IMR-90 (cell line): ENCODE data around the gene MAPK1. TPM values are rescaled to one million over a fixed set of nuclear protein-coding genes. Genes with fewer than 3 reads are reported as not detected.

Experiments used
- ATAC-seq: fragments of 200-7000 bp; cut with Tn5 transposase; 2 replicates; pipeline ENCODE4 v1.9.1; 2020; ENCODE audit warnings: low read depth, mild to moderate bottlenecking, moderate library complexity
- BruUV-seq: library from RNA; stranded (reverse); fragments of 400-500 nt; replicated peaks from 2 replicates; lab custom pipeline; 2021; lab: Mats Ljungman, UMichigan
- CTCF ChIA-PET: fragments of 300-600 bp; formaldehyde crosslinking; extraction: SDS; loops from one replicate; lab custom pipeline; 2021; ENCODE audit warnings: antibody characterized with exemption; lab: Yijun Ruan, JAX
- POLR2A ChIA-PET: fragments of 300-600 bp; sonication (Branson Sonifier 250); formaldehyde crosslinking; loops from one replicate; lab custom pipeline; 2022; ENCODE audit warnings: antibody characterized with exemption; ENCODE audit not compliant: unreplicated experiment; lab: Charles Lee
- DNase-seq: peaks from one replicate; pipeline ENCODE4 v3.0.0; 2013
- H2AFZ ChIP-seq: replicated peaks from 2 replicates; pipeline ENCODE3; 2013; ENCODE audit warnings: low read length, mild to moderate bottlenecking; ENCODE audit not compliant: poor library complexity
- H2AK5ac ChIP-seq: 2 replicates; pipeline ENCODE4 v1.6.1; 2013; ENCODE audit warnings: low read depth, low read length, inconsistent platforms
- H2AK9ac ChIP-seq: replicated peaks from 2 replicates; pipeline ENCODE3; 2013; ENCODE audit warnings: mild to moderate bottlenecking, low read depth, low read length, moderate library complexity; ENCODE audit not compliant: poor library complexity
- H2BK120ac ChIP-seq: 2 replicates; pipeline ENCODE4 v1.6.1; 2013; ENCODE audit warnings: low read depth, low read length, inconsistent platforms
- H2BK15ac ChIP-seq: 3 replicates; pipeline ENCODE4 v1.6.1; 2013; ENCODE audit warnings: low read depth, low read length, inconsistent platforms
- H2BK20ac ChIP-seq: 2 replicates; pipeline ENCODE4 v1.6.1; 2013; ENCODE audit warnings: low read depth, mild to moderate bottlenecking, inconsistent platforms, low read length, moderate library complexity
- H2BK5ac ChIP-seq: 2 replicates; pipeline ENCODE4 v1.6.1; 2013; ENCODE audit warnings: mild to moderate bottlenecking, low read depth, low read length, inconsistent platforms; ENCODE audit not compliant: poor library complexity, severe bottlenecking
- H3K14ac ChIP-seq: replicated peaks from 2 replicates; pipeline ENCODE4 v1.6.1; 2013; ENCODE audit warnings: low read depth, low read length, inconsistent platforms
- H3K18ac ChIP-seq: 2 replicates; pipeline ENCODE4 v1.6.1; 2013; ENCODE audit warnings: low read depth, low read length, control low read depth
- H3K23ac ChIP-seq: 2 replicates; pipeline ENCODE4 v1.6.1; 2013; ENCODE audit warnings: low read depth, low read length, inconsistent platforms
- H3K27ac ChIP-seq: 2 replicates; pipeline ENCODE4 v1.5.1; 2013; ENCODE audit warnings: mild to moderate bottlenecking, control low read depth, low read length; ENCODE audit not compliant: insufficient read depth
- H3K27me3 ChIP-seq: 2 replicates; pipeline ENCODE4 v1.6.1; 2013; ENCODE audit warnings: low read length; ENCODE audit not compliant: control insufficient read depth, insufficient read depth
- H3K36me3 ChIP-seq: 2 replicates; pipeline ENCODE4 v1.6.1; 2013; ENCODE audit warnings: low read length, mixed read lengths; ENCODE audit not compliant: control insufficient read depth, insufficient read depth
- H3K4ac ChIP-seq: 2 replicates; pipeline ENCODE4 v1.6.1; 2013; ENCODE audit warnings: low read depth, low read length, inconsistent platforms
- H3K4me1 ChIP-seq: 2 replicates; pipeline ENCODE4 v1.6.1; 2013; ENCODE audit warnings: low read length, mixed read lengths; ENCODE audit not compliant: control insufficient read depth, insufficient read depth
- H3K4me2 ChIP-seq: 2 replicates; pipeline ENCODE4 v1.6.1; 2013; ENCODE audit warnings: low read depth, mild to moderate bottlenecking, control low read depth, low read length, moderate library complexity
- H3K4me3 ChIP-seq: 2 replicates; pipeline ENCODE4 v1.5.1; 2013; ENCODE audit warnings: low read depth, mild to moderate bottlenecking, control low read depth, low read length, moderate library complexity; ENCODE audit not compliant: insufficient read depth
- H3K56ac ChIP-seq: 2 replicates; pipeline ENCODE4 v1.6.1; 2013; ENCODE audit warnings: low read length, inconsistent platforms; ENCODE audit not compliant: insufficient read depth; ENCODE audit errors: extremely low read depth
- H3K79me1 ChIP-seq, 2 experiments: 2 replicates each; pipeline ENCODE4 v1.6.1; 2013; ENCODE audit warnings: low read length in 2 of 2, inconsistent platforms in 1 of 2, low read depth in 1 of 2
- H3K9ac ChIP-seq: 2 replicates; pipeline ENCODE4 v1.6.1; 2013; ENCODE audit warnings: low read depth, low read length, control low read depth
- H3K9me1 ChIP-seq: 2 replicates; pipeline ENCODE4 v1.6.1; 2013; ENCODE audit warnings: low read length, inconsistent platforms; ENCODE audit not compliant: insufficient read depth
- H3K9me3 ChIP-seq: 2 replicates; pipeline ENCODE4 v1.6.1; 2013; ENCODE audit warnings: low read length; ENCODE audit not compliant: control insufficient read depth, insufficient read depth
- H4K20me1 ChIP-seq: 2 replicates; pipeline ENCODE4 v1.6.1; 2013; ENCODE audit warnings: low read length, inconsistent platforms; ENCODE audit not compliant: insufficient read depth
- H4K5ac ChIP-seq: 2 replicates; pipeline ENCODE4 v1.6.1; 2013; ENCODE audit warnings: mild to moderate bottlenecking, low read depth, low read length, control low read depth
- H4K8ac ChIP-seq, 2 experiments: 2 replicates each; pipeline ENCODE4 v1.6.1; 2013; ENCODE audit warnings: low read depth in 2 of 2, low read length in 2 of 2, control low read depth in 1 of 2, inconsistent platforms in 1 of 2
- H4K91ac ChIP-seq: 2 replicates; pipeline ENCODE4 v1.6.1; 2013; ENCODE audit warnings: low read depth, low read length, inconsistent platforms; ENCODE audit not compliant: insufficient read depth
- BHLHE40 ChIP-seq: fragments of 150-350 bp; IDR thresholded peaks from 2 replicates; pipeline ENCODE4 v1.6.1; 2016; ENCODE audit warnings: mild to moderate bottlenecking, low read depth, low read length
- CEBPB ChIP-seq: IDR thresholded peaks from 2 replicates; pipeline ENCODE4 v1.6.1; 2012; ENCODE audit warnings: low read depth, low read length, improper control_type of control experiment
- FOS ChIP-seq: fragments of 150-350 bp; IDR thresholded peaks from 2 replicates; pipeline ENCODE4 v1.6.1; 2016; ENCODE audit warnings: low read depth, low read length
- MAFK ChIP-seq: IDR thresholded peaks from 2 replicates; pipeline ENCODE4 v1.6.1; 2012; ENCODE audit warnings: low read depth, low read length, improper control_type of control experiment
- MAZ ChIP-seq: IDR thresholded peaks from 2 replicates; pipeline ENCODE4 v1.6.1; 2012; ENCODE audit warnings: low read depth, mild to moderate bottlenecking, low read length, improper control_type of control experiment, moderate library complexity, borderline replicate concordance
- RAD21 ChIP-seq: IDR thresholded peaks from 2 replicates; pipeline ENCODE4 v1.6.1; 2012; ENCODE audit warnings: low read length, improper control_type of control experiment
- SMC3 ChIP-seq: fragments of 150-350 bp; IDR thresholded peaks from 2 replicates; pipeline ENCODE4 v1.6.1; 2016; ENCODE audit warnings: low read depth, mild to moderate bottlenecking, antibody characterized with exemption, low read length, moderate library complexity
- USF2 ChIP-seq: fragments of 150-350 bp; IDR thresholded peaks from 2 replicates; pipeline ENCODE4 v1.6.1; 2017; ENCODE audit warnings: mild to moderate bottlenecking, antibody characterized with exemption, low read length, low read depth
- WGBS, 2 experiments: methylation state at CpG; one replicate each; pipeline versions ENCODE4 v1.1.5 to v1.1.7; 2013; ENCODE audit warnings: missing lambda C conversion rate in 2 of 2; ENCODE audit not compliant: insufficient read length in 1 of 2; ENCODE audit errors: extremely low coverage in 2 of 2; 5-methylcytosine and 5-hydroxymethylcytosine counted together
- dilution Hi-C: fragments of 300-500 bp; cut with HindIII; formaldehyde crosslinking; loops from one replicate; pipeline ENCODE4 v1.14.3; 2018; ENCODE audit warnings: low sequenced_read_pairs; ENCODE audit not compliant: unreplicated experiment
- in situ Hi-C: fragments of 300-500 bp; cut with MboI; formaldehyde crosslinking; loops from 3 replicates; pipeline ENCODE4 v1.14.3; 2019; ENCODE audit warnings: low sequenced_read_pairs, inconsistent platforms, mixed read lengths
- intact Hi-C: fragments of 100-400 bp; cut with micrococcal nuclease; formaldehyde crosslinking; loops from 2 replicates; pipeline ENCODE4 v1.10.0; 2022
- polyA plus RNA-seq, 3 experiments: library from polyadenylated mRNA; depleted of rRNA; stranded (reverse); fragments of >200 nt; gene quantifications; 2 replicates each; pipeline ENCODE4 v1.2.3, GENCODE V29; 2012; ENCODE audit warnings: low replicate concordance in 1 of 3
- total RNA-seq: library from RNA; depleted of rRNA; stranded (reverse); fragments of >200 nt; gene quantifications from 2 replicates; pipeline ENCODE4 v1.2.3, GENCODE V29; 2012
- TF ChIP-seq, protein P1 (sequence below): conservative IDR thresholded peaks from 2 replicates; pipeline ENCODE4 v1.5.1; 2012; ENCODE audit warnings: mild to moderate bottlenecking, low read depth, low read length, improper control_type of control experiment

Gene MAPK1
- total and polyA plus RNA-seq, 2 of the 4 experiments (the other 2 are of a cell fraction) = 41.0 to 51.3 TPM

DNA sequence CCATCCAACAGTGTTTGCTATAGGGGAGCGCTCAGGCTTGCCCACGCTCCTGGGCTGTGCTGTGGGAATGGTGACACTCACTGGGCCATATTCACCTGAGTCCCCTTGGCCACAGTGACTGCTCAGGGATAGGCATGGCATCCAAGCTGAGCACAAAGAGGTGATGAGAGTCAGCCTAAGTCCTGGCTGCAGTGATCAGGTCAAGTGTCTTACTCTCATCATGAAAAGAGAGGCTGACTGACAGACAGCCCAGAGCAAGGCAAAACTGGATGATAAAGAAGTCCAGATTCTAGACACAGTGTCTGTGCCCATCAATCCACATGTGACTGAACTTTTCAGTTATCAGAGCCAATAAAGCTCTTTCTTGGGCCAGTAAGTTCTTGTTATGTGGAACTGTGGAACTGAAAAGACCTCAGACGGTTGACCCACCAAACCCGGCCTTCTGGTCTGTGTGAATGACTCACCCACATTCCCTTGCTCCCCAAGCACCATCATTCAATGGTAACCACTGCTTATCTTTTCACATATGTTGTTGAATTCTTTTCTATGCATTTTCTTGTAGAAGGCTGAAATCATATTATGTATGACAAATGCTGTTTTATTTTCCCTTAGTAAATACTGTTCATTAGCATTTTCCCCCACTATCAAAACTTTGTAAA, 88.6 kb downstream of the MAPK1 start:
- peaks cover 27% of the 10 kb centered on the region for H3K9me1 ChIP-seq
- H4K20me1 ChIP-seq = peaks cover 28% of the 10 kb centered on the region
- peak overlapping the region; percentile 26; the same call in 1 of the 2 replicates for H3K27ac ChIP-seq
- CTCF ChIA-PET = no interaction called here
- peak overlapping the region; percentile 9; the same call in 1 of the 2 replicates for H3K4me2 ChIP-seq
- intact Hi-C loops = loop anchor here (1.0 kb wide), 1 partner anchor 159 kb away; no protein-coding TSS in a partner anchor
- H2AK9ac ChIP-seq = peak overlapping the region; percentile 31
- H2AFZ ChIP-seq = no peak overlapping the region
- H3K18ac ChIP-seq = peak overlapping the region; percentile 83
- H2BK120ac ChIP-seq = no peak overlapping the region; the same call in 1 of the 2 replicates
- H3K27me3 ChIP-seq = no peaks in the 10 kb centered on the region
- H3K4ac ChIP-seq = peak overlapping the region; percentile 78
- TF ChIP-seq SMC3 (no peak), MAZ (0 out of 2 replicates have a peak, but pooled peaks have one; percentile 21), USF2 (no peak), FOS (peak; percentile 88), CEBPB (no peak), BHLHE40 (no peak), MAFK (no peak), RAD21 (peak; percentile 30; the same call in 1 of the 2 replicates)
- TF ChIP-seq, protein P1, sequence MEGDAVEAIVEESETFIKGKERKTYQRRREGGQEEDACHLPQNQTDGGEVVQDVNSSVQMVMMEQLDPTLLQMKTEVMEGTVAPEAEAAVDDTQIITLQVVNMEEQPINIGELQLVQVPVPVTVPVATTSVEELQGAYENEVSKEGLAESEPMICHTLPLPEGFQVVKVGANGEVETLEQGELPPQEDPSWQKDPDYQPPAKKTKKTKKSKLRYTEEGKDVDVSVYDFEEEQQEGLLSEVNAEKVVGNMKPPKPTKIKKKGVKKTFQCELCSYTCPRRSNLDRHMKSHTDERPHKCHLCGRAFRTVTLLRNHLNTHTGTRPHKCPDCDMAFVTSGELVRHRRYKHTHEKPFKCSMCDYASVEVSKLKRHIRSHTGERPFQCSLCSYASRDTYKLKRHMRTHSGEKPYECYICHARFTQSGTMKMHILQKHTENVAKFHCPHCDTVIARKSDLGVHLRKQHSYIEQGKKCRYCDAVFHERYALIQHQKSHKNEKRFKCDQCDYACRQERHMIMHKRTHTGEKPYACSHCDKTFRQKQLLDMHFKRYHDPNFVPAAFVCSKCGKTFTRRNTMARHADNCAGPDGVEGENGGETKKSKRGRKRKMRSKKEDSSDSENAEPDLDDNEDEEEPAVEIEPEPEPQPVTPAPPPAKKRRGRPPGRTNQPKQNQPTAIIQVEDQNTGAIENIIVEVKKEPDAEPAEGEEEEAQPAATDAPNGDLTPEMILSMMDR = no peak
- no peak overlapping the region for H3K9ac ChIP-seq
- no TSS peak for BruUV-seq
- no peak overlapping the region for H2BK15ac ChIP-seq
- peak overlapping the region; percentile 51; the same call in 1 of the 2 replicates for H2BK20ac ChIP-seq
- peaks cover 27% of the 10 kb centered on the region for H3K36me3 ChIP-seq
- H3K14ac ChIP-seq = peak overlapping the region; percentile 77; the same call in 1 of the 2 replicates
- in situ Hi-C loops = no loop called here
- ATAC-seq (peak; percentile 95), DNase-seq (peak; percentile 90)
- peak overlapping the region; percentile 27; the same call in 1 of the 2 replicates for H4K5ac ChIP-seq
- peak overlapping the region; percentile 95 for H3K23ac ChIP-seq
- H3K4me1 ChIP-seq = peaks cover 6% of the 10 kb centered on the region
- H4K8ac ChIP-seq = 0 out of 4 replicates have a peak overlapping the region, but pooled peaks of 1 of the 2 experiments have one; percentile 11
- no peaks in the 10 kb centered on the region for H3K9me3 ChIP-seq
- POLR2A ChIA-PET = no interaction called here
- H2AK5ac ChIP-seq = peak overlapping the region; percentile 94
- H2BK5ac ChIP-seq = peak overlapping the region; percentile 30
- H4K91ac ChIP-seq = peak overlapping the region; percentile 68; the same call in 1 of the 2 replicates
- dilution Hi-C loops = no loop called here
- H3K4me3 ChIP-seq = no peak overlapping the region
- H3K56ac ChIP-seq = no peak overlapping the region
- WGBS, 2 experiments = no CpG with 5 or more reads among the region's 4 CpGs
- H3K79me1 ChIP-seq = peaks cover 28 to 63% of the 10 kb centered on the region in 2 experiments
